IPS DF 19.7 (cell line): ENCODE data around the gene NAT9.

Source experiments
- DNase-seq: peaks from one replicate; pipeline ENCODE4 v3.0.0-alpha.2; 2013; ENCODE audit warnings: low read depth, low spot score

Gene NAT9

GRCh38 chr17:74763565-74764387 is 12.4 kb downstream of the NAT9 start:
- no peak for DNase-seq

- no peak for DNase-seq
Measured at GRCh38 chr17:74761931-74762330, 14.2 kb downstream of the NAT9 start.

GRCh38 chr17:74761419-74761818 is 14.7 kb downstream of the NAT9 start:
- DNase-seq: no peak

- no peak for DNase-seq
Measured at GRCh38 chr17:74760404-74761105, 15.6 kb downstream of the NAT9 start.

- no peak for DNase-seq
Measured at GRCh38 chr17:74759941-74760340, 16.2 kb downstream of the NAT9 start.

- no peak for DNase-seq
Measured at GRCh38 chr17:74759243-74759801, 16.8 kb downstream of the NAT9 start.

GRCh38 chr17:74758848-74759168 is 17.3 kb downstream of the NAT9 start:
- no peak for DNase-seq

- DNase-seq: no peak
Measured at GRCh38 chr17:74757931-74758847, 18.0 kb downstream of the NAT9 start.

- no peak for DNase-seq
Measured at GRCh38 chr17:74757502-74757901, 18.6 kb downstream of the NAT9 start.

- DNase-seq: no peak
Measured at GRCh38 chr17:74756891-74757290, 19.3 kb downstream of the NAT9 start.

GRCh38 chr17:74755533-74755932 is 20.6 kb downstream of the NAT9 start:
- DNase-seq: no peak

GRCh38 chr17:74754832-74755231 is 21.3 kb downstream of the NAT9 start:
- DNase-seq: no peak

- no peak for DNase-seq
Measured at GRCh38 chr17:74752822-74753401, 23.2 kb downstream of the NAT9 start.

- DNase-seq: no peak
Measured at GRCh38 chr17:74752415-74752814, 23.7 kb downstream of the NAT9 start.

- DNase-seq: no peak
Measured at GRCh38 chr17:74750327-74751069, 25.6 kb downstream of the NAT9 start.

GRCh38 chr17:74750039-74750326 is 26.2 kb downstream of the NAT9 start:
- no peak for DNase-seq

GRCh38 chr17:74749279-74750038 is 26.7 kb downstream of the NAT9 start:
- no peak for DNase-seq

- DNase-seq: no peak
Measured at GRCh38 chr17:74748529-74749278, 27.4 kb downstream of the NAT9 start, which contains the start of gene NHERF1. TSS of gene NHERF1 (plus strand) at chr17:74748628. CDS start at chr17:74748847, 219 bp downstream.

GRCh38 chr17:74748279-74748528 is 27.9 kb downstream of the NAT9 start:
- DNase-seq: no peak

- no peak for DNase-seq
Measured at GRCh38 chr17:74746922-74747321, 29.2 kb downstream of the NAT9 start.
